Left cardiac atrium (tissue), 4 donors: Measurements from ENCODE around the gene PDS5A. TPM values are rescaled to one million over a fixed set of nuclear protein-coding genes. Genes with fewer than 3 reads are reported as not detected.
"Not testable (repeated sequence)": the region's sequence is repeated elsewhere in the genome, so short reads cannot be mapped to it uniquely, and the experiment has no call there.

Source experiments
- ATAC-seq, 2 donors: fragments of 200-7000 bp; cut with Tn5 transposase; one replicate each; pipeline ENCODE4 v1.9.1; 2020; ENCODE audit warnings: mild to moderate bottlenecking in 2 of 2, moderate library complexity in 2 of 2
- DNase-seq: peaks from one replicate; pipeline ENCODE4 v3.0.0-alpha.2; 2020
- intact Hi-C, 2 donors: fragments of 100-400 bp; cut with DNase I; formaldehyde crosslinking; loops; one replicate each; pipeline versions ENCODE4 v1.14.1 to v1.15.1; 2022 to 2023
- long read RNA-seq: library from polyadenylated mRNA; unstranded; transcript quantifications from one replicate; pipeline ENCODE4 v2.0.0, GENCODE V29; 2021
- total RNA-seq, 2 donors: library from RNA; stranded (reverse); fragmentation: NEBNext Ultra II Directional; extraction: Animal tissue kit (Norgen Biotek cat#: 25700); gene quantifications; one replicate each; pipeline ENCODE4 v1.2.1, GENCODE V29; 2021
- donor health status: DM: no; HTN: yes; CAD: no.
- donor health status: DM: no; HTN: yes; CAD: no; lungs with severe emphysema.
- donor health status: DM: yes; HTN: yes; CAD: no.
- donor health status: Dilated cardiomyopathy.

Gene PDS5A, protein sequence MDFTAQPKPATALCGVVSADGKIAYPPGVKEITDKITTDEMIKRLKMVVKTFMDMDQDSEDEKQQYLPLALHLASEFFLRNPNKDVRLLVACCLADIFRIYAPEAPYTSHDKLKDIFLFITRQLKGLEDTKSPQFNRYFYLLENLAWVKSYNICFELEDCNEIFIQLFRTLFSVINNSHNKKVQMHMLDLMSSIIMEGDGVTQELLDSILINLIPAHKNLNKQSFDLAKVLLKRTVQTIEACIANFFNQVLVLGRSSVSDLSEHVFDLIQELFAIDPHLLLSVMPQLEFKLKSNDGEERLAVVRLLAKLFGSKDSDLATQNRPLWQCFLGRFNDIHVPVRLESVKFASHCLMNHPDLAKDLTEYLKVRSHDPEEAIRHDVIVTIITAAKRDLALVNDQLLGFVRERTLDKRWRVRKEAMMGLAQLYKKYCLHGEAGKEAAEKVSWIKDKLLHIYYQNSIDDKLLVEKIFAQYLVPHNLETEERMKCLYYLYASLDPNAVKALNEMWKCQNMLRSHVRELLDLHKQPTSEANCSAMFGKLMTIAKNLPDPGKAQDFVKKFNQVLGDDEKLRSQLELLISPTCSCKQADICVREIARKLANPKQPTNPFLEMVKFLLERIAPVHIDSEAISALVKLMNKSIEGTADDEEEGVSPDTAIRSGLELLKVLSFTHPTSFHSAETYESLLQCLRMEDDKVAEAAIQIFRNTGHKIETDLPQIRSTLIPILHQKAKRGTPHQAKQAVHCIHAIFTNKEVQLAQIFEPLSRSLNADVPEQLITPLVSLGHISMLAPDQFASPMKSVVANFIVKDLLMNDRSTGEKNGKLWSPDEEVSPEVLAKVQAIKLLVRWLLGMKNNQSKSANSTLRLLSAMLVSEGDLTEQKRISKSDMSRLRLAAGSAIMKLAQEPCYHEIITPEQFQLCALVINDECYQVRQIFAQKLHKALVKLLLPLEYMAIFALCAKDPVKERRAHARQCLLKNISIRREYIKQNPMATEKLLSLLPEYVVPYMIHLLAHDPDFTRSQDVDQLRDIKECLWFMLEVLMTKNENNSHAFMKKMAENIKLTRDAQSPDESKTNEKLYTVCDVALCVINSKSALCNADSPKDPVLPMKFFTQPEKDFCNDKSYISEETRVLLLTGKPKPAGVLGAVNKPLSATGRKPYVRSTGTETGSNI (N-terminal part only)
- total RNA-seq: 10 to 100 TPM; 35.3 to 40.3 TPM
- long read RNA-seq, full-length matches to known transcripts: 8 of 18 reads
- long read RNA-seq, partial matches to known transcripts: 7 of 18 reads
- long read RNA-seq, other reads (novel, unspliced or antisense): 3 of 18 reads

GRCh38 chr4:39977489-39978377 is at the start of gene PDS5A:
TSS of gene PDS5A (minus strand) at chr4:39977911. CDS start at chr4:39976577, 1,334 bp downstream.
- peak; percentile 90 for DNase-seq
- peak; percentile 91 to 92 for ATAC-seq
- intact Hi-C loops: loop anchor here (2.0 to 10.0 kb wide), 7 partner anchors 73 to 523 kb away; partner anchors contain the start of genes LIAS (in 1 of the 2), N4BP2 (in 1 of the 2), RPL9 (in 1 of the 2) and SMIM14 (in 1 of the 2)

DNA sequence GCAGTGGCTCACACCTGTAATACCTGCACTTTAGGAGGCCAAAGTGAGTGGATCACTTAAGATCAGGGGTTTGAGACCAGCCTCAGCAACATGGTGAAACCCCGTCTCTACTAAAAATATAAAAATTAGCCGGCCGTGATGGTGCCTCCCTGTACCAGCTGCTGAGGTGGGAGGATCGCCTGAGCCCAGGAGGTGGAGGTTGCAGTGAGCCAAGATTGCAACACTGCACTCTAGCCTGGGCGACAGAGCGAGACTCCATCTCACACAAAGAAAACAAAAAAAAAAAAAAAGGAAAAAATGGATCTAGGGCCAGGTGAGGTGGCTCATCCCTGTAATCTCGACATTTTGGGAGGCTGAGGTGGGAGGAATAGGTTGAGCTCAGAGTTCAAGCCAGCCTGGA is 46.3 kb upstream of the PDS5A start:
- intact Hi-C loops, ATAC-seq, DNase-seq: not testable (repeated sequence)

DNA sequence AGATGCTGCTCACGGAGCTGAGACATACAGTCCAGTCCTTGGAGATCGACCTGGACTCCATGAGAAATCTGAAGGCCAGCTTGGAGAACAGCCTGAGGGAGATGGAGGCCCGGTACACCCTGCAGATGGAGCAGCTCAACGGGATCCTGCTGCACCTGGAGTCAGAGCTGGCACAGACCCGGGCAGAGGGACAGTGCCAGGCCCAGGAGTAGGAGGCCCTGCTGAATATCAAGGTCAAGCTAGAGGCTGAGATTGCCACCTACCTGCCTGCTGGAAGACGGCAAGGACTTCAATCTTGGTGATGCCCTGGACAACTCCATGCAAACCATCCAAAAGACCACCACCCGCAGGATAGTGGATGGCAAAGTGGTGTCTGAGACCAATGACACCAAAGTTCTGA is 43.4 kb upstream of the PDS5A start:
- ATAC-seq, DNase-seq, intact Hi-C loops: not testable (repeated sequence)

DNA sequence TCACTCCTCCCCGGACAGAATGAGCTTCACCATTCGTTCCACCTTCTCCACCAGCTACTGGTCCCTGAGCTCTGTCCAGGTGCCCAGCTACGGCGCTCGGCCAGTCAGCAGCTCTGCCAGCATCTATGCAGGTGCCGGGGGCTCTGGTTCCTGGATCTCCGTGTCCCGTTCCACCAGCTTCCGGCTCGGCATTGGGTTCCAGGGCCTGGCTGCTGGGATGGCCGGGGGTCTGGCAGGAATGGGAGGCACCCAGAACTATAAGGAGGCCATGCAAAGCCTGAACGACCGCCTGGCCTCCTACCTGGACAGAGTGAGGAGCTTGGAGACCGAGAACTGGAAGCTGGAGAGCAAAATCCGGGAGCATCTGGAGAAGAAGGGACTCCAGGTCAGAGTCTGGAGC is 42.5 kb upstream of the PDS5A start:
- no peak for DNase-seq
- intact Hi-C loops: no loop called here

GRCh38 chr4:40016007-40016406 is 38.3 kb upstream of the PDS5A start:
- ATAC-seq (no peak), DNase-seq (no peak)
- intact Hi-C loops: no loop called here

More for the DNA sequence above, 42.5 kb upstream of the PDS5A start:
- ATAC-seq: no peak

- intact Hi-C loops: no loop called here
- ATAC-seq (peak; percentile 53 to 72), DNase-seq (no peak)
These were observed 26.3 kb upstream of the PDS5A start for GRCh38 chr4:40003986-40004385.

DNA sequence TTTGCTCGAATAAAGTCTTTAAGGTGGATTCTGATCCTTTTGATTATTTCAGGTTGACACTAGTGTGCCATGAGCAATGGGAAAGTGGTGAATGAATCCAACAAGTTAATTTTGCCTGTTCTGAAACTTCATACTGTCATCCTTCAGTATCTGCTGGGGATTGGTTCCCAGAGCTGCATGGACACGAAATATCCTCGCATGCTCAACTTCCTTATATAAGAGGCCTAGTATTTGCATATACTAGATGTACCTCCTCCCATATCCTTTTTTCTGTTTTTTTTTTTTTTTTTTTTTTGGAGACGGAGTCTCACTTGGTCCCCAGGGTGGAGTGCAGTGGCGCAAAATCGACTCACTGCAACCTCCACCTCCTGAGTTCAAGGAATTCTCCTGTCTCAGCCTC is 23.0 kb upstream of the PDS5A start:
- intact Hi-C loops: no loop called here
- DNase-seq: no peak

GRCh38 chr4:39998659-39999345 is 21.1 kb upstream of the PDS5A start:
- ATAC-seq: no peak
- DNase-seq: no peak
- intact Hi-C loops: no loop called here

More for the DNA sequence above, 23.0 kb upstream of the PDS5A start:
- no peak for ATAC-seq

DNA sequence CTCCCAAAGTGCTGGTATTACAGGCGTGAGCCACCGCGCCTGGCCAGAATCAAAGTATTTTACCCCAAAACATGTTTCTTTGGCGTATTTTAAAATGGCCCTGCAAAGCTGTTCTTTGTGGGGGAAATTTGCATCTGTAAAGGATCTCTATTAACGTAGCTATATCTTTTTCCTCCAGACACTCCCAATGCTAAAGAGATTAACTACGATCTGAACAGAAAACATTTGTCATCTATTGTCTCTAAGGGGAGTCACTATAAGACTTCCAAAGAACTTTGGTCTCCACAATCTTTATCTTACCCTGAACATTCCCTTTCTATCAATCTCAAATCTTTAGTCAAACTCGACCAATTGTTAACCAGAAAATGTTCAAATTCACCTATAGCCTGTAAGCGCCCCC is 19.1 kb upstream of the PDS5A start:
- intact Hi-C loops: no loop called here

GRCh38 chr4:39994406-39994805 is 16.7 kb upstream of the PDS5A start:
- intact Hi-C loops: no loop called here
- ATAC-seq (no peak), DNase-seq (no peak)

More for the DNA sequence above, 19.1 kb upstream of the PDS5A start:
- no peak for ATAC-seq
- no peak for DNase-seq

DNA sequence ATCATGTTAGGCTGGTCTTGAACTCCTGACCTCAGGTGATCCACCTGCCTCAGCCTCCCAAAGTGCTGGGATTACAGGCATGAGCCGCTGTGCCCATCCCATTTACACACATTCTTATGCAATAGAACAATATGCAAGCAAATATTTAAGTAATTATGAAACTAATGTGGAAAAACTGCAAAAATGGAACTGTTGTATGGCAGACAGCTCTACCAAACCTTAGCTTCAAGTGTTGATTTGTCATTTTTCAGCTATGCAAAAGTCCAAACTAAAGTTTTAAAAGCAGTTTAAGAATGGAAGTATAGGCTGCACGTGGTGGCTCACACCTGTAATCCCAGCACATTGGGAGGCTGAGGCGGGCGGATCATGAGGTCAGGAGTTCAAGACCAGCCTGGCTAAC is 11.7 kb upstream of the PDS5A start:
- ATAC-seq, DNase-seq, intact Hi-C loops: not testable (repeated sequence)

DNA sequence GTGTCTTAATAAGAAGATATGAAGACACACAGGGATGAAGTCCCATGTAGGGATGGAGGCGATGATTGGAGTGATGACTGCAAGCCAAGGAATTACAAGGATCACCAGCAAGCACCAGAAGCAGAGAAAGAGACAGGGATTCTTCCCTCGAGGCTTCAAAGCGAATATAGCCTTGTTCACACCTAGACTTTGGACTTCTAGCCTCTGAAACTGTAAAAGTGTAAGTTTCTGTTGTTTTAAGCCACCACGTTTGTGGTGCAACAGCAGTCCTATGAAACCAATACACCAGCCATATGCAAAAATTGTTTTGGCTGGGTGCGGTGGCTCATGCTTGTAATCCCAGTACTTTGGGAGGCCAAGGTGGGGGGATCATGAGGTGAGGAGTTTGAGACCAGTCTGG is 9.8 kb upstream of the PDS5A start:
- DNase-seq: no peak
- intact Hi-C loops: no loop called here
- no peak for ATAC-seq

DNA sequence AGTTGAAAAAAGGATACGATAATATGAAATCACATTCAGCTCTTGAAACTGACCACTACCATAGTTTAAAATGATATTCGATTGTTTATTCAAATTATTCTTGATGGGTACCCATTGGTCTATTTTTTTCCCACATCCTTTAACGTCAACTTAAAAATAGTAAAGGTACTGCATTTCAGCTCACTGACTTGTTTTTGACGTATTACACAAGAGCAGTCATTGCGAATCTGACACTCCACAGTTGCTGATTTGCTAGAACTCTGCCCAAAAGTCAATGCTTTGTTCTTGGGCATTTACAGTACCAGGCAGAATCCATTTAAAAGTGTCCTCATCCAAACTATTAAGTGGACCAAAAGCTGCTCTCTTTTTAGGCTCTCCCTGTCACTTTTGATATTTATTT is 1.2 kb upstream of the PDS5A start:
- DNase-seq (no peak), ATAC-seq (no peak)
- intact Hi-C loops: loop anchor here (5.0 to 10.0 kb wide), 6 partner anchors 74 to 524 kb away; partner anchors contain the start of genes LIAS (in 1 of the 2), N4BP2 (in 1 of the 2), RPL9 (in 1 of the 2) and SMIM14 (in 1 of the 2)

GRCh38 chr4:39978378-39978775 is 666 bp upstream of the PDS5A start:
- intact Hi-C loops: loop anchor here (5.0 to 10.0 kb wide), 6 partner anchors 74 to 524 kb away; partner anchors contain the start of genes LIAS (in 1 of the 2), N4BP2 (in 1 of the 2), RPL9 (in 1 of the 2) and SMIM14 (in 1 of the 2)

DNA sequence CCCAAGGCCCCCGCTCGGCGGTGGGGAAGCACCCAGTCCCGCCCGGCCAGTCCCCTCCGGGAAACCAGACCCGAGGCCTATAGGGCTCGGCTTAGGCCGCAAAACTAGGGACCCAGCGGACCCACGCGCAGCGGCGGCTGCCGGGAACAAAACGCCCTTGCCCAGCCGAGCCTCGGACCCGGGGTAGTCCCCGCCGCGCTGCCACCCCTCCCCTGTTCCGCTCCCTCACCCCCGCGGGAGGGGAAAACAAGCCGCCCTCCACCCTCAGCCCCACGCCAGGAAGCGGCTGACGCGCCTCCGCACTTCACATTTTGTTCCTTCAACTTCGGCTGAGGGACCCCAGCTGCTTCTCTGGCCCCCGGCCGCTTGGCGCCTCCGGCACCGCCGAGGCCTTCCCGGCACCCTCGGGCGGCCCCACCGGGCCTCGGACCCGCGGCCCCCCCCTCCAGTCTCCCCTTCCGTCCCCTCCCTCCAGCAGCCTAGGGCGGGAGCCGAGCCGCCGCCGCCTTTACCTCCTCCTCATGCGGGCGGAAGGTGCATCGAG is 694 bp downstream of the PDS5A start:
- peak; percentile 64 for DNase-seq
- intact Hi-C loops: loop anchor here (2.0 to 10.0 kb wide), 7 partner anchors 72 to 522 kb away; partner anchors contain the start of genes LIAS (in 1 of the 2), N4BP2 (in 1 of the 2), RPL9 (in 1 of the 2) and SMIM14 (in 1 of the 2)
- peak; percentile 31 to 55 for ATAC-seq

More at GRCh38 chr4:39978378-39978775, 666 bp upstream of the PDS5A start:
- DNase-seq (no peak), ATAC-seq (no peak)
